Measurements from ENCODE around the gene CLIC6.

GRCh38 chr21:34673006-34673405 is 4.2 kb downstream of the CLIC6 start:
- no peak for TF ChIP-seq CTCF (conservative IDR thresholded peaks at IDR 0.05; ENCODE audit: low read depth, low read length)
- no peak for TF ChIP-seq POLR2A (IDR thresholded peaks at IDR 0.05; ENCODE audit: low read depth, low read length)
- no peak for TF ChIP-seq RFX5 (IDR thresholded peaks at IDR 0.05; ENCODE audit: low read depth, low read length)
- peak; percentile 37; the same call in 1 of the 2 replicates for TF ChIP-seq BHLHE40 (IDR thresholded peaks at IDR 0.05; ENCODE audit: low read depth, low read length)
- TF ChIP-seq ELK1 (IDR thresholded peaks at IDR 0.05; ENCODE audit: borderline replicate concordance, low read depth, low read length): no peak
- TF ChIP-seq NFE2L2 (IDR thresholded peaks at IDR 0.05; ENCODE audit: low read depth, low read length): no peak
- TF ChIP-seq FOS (IDR thresholded peaks at IDR 0.05; ENCODE audit: low read depth, low read length): no peak

Measured in IMR-90 (cell line).